ENCODE measurements around the gene RAB8A. TPM values are rescaled to one million over a fixed set of nuclear protein-coding genes. Genes with fewer than 3 reads are reported as not detected.

The RAB8A gene
- total RNA-seq, 2 donors from 2014 or later, result 127 to 145 TPM

DNA sequence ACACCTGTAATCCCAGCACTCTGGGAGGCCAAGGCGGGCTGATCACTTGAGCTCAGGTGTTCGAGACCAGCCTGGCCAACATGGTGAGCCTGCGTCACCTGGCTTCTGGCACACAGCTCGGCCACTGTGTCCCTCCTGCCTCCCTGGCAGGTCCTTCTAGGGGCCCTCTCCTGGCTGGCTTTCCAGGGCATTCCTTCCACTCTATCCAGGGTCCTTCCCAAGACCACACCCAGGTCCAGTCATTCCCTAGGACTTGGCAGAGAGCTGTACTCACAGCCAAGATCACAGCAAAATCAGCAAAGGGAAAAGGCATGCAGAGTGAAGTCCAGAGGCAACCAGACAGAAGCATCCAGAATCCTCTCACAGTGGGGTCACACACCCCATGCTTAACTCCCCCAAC is 22.1 kb downstream of the RAB8A start:
- Histone ChIP-seq H3K27ac (no peak overlapping the region), H3K4me3 (no peak overlapping the region), H3K9ac (ENCODE audit: low read depth in 2 of 2, low read length in 2 of 2) (peak overlapping the region in 1 of 2 donors; percentile 12), H3K27me3 (no peaks in the 10 kb centered on the region), H3K9me3 (no peaks in the 10 kb centered on the region), H3K36me3 (peaks cover 22% of the 10 kb centered on the region), H3K4me1 (no peaks in the 10 kb centered on the region)
- no peak for TF ChIP-seq CTCF (IDR thresholded peaks at IDR 0.05)
- intact Hi-C loops (cut with DNase I), result no loop called here
- DNase-seq, result no peak

DNA sequence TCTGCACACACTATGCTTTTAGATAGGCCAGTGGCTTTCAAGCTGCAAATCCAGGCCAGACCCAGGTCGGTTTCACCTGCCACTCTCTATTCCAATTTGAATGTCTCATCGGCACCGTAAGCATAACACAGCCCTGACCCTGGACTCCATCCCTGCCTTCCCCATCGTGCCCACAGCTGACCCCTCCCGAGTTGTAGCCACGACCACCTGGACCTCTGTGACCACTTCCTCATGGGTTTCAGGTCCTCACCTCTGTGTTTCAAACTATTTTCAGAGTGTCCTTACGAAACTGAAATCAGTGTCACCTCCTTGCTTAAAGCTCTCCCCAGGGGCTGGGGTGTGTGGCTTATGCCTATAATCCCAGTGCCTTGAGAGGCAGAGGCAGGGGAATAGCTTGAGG is 22.8 kb downstream of the RAB8A start:
- no peaks in the 10 kb centered on the region for H3K9me3 ChIP-seq
- TF ChIP-seq CTCF (IDR thresholded peaks at IDR 0.05), result no peak
- intact Hi-C loops (cut with DNase I), result no loop called here
- no peak for DNase-seq
- no peak overlapping the region for H3K9ac ChIP-seq (ENCODE audit: low read depth in 2 of 2, low read length in 2 of 2)
- H3K27me3 ChIP-seq, result no peaks in the 10 kb centered on the region
- peaks cover 21% of the 10 kb centered on the region for H3K36me3 ChIP-seq
- H3K4me3 ChIP-seq, result no peak overlapping the region
- H3K4me1 ChIP-seq, result no peaks in the 10 kb centered on the region
- no peak overlapping the region for H3K27ac ChIP-seq

DNA sequence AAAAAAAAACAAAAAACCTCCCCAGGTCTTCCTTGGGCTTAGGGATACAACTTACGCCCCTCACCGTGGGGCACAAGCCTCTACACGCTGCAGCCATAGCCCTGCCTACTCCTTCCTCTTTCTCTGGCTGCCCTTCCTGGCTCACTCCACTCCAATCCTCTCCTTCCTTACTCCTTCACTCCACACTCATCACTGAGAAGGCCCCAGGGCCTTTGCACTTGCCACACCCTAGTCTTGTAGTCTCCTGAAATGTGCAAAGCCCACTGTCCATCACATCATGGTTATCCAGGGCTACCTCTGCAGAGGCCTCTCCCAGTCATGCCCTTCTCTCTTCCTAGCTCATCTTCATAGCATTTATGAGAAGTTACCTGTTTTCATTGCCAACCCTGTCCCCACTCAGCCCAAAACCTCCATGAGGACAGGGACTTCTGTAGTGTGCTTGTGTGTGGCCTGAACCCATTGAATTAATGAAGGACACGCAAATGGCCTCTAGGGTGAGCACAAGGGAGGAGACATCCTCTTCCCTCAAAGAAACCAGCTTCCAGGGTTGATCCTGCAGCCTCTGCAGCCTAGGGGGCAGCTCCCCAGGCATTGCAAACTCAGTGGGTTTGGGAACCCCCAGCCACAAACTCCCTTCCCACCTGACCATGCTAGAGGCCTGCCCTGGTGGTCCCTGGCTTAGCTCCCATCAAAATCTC is 23.9 kb downstream of the RAB8A start:
- DNase-seq, result no peak
- H3K27ac ChIP-seq, result no peak overlapping the region
- intact Hi-C loops (cut with DNase I), result no loop called here
- no peaks in the 10 kb centered on the region for H3K4me1 ChIP-seq
- H3K27me3 ChIP-seq, result no peaks in the 10 kb centered on the region
- no peaks in the 10 kb centered on the region for H3K9me3 ChIP-seq
- no peak overlapping the region for H3K9ac ChIP-seq (ENCODE audit: low read depth in 2 of 2, low read length in 2 of 2)
- peaks cover 11% of the 10 kb centered on the region for H3K36me3 ChIP-seq
- TF ChIP-seq CTCF (IDR thresholded peaks at IDR 0.05), result no peak
- no peak overlapping the region for H3K4me3 ChIP-seq

DNA sequence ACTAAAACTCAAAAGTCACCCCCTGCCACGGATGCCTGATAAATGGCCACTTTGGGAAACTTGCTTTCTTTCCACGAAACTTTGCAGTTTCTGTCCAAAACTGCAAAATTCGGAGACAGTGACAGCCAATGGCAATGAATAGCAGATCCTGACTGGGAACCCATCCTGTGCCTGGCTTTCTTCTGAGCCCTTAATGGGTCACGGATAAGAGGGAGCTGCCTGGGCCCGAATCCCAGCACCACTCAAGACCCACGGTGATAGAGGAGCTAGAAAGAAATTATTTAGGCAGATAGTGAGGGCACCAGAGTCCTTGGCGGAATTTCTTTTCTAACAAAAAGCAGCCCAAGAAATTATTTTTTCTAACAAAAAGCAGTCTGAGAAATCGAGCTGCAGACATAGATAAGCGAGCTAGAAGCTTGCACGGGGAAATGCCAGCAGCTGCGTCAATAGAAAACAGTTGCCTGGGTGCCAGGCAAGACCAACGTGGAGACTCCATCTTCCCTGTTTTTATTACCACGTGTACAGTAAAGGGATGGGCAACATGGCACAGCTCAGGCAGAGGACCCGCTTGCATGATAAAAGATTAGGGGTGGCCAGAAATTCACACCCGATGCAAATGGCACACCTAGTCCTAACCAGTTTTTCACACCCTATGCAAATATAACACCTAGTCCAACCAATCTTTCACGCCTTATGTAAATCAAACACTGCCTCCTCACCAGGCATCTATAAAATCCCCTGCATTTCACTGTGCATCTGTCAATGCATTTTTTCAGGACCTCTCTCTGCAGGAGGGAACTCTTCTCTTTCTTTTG is 24.7 kb downstream of the RAB8A start:
- no peak overlapping the region for H3K27ac ChIP-seq
- H3K27me3 ChIP-seq, result no peaks in the 10 kb centered on the region
- DNase-seq, result no peak
- H3K4me3 ChIP-seq, result no peak overlapping the region
- no peaks in the 10 kb centered on the region for H3K9me3 ChIP-seq
- H3K9ac ChIP-seq (ENCODE audit: low read depth in 2 of 2, low read length in 2 of 2), result no peak overlapping the region
- no peak for TF ChIP-seq CTCF (IDR thresholded peaks at IDR 0.05)
- H3K36me3 ChIP-seq, result peaks cover 11% of the 10 kb centered on the region
- intact Hi-C loops (cut with DNase I), result no loop called here
- H3K4me1 ChIP-seq, result no peaks in the 10 kb centered on the region

GRCh38 chr19:16139752-16140151 is 28.1 kb downstream of the RAB8A start:
- Histone ChIP-seq H3K4me1 (no peaks in the 10 kb centered on the region), H3K9ac (ENCODE audit: low read depth in 2 of 2, low read length in 2 of 2) (no peak overlapping the region), H3K9me3 (no peaks in the 10 kb centered on the region), H3K27ac (no peak overlapping the region), H3K4me3 (no peak overlapping the region), H3K36me3 (no peaks in the 10 kb centered on the region), H3K27me3 (no peaks in the 10 kb centered on the region)
- intact Hi-C loops (cut with DNase I), result no loop called here
- TF ChIP-seq CTCF (IDR thresholded peaks at IDR 0.05), result no peak
- no peak for DNase-seq
